GM12892 (cell line): Measurements from ENCODE around the gene RXRA.

Source experiments
- DNase-seq: peaks from one replicate; pipeline ENCODE4 v3.0.0; 2011; ENCODE audit not compliant: insufficient read length
- FAIRE-seq: peaks from 2 replicates; lab custom pipeline; 2011; peaks lifted over from hg19 to GRCh38; lab: Jason Lieb, UNC
- POLR2A ChIP-seq: IDR thresholded peaks from 2 replicates; pipeline ENCODE4 v1.6.1; 2011; ENCODE audit warnings: low read depth, low read length, control low read depth
- POLR2AphosphoS5 ChIP-seq: IDR thresholded peaks from 2 replicates; pipeline ENCODE4 v1.6.1; 2011; ENCODE audit warnings: low read depth, low read length, control low read depth
- TAF1 ChIP-seq: IDR thresholded peaks from 2 replicates; pipeline ENCODE4 v1.6.1; 2011; ENCODE audit warnings: low read depth, mild to moderate bottlenecking, control low read depth, low read length, borderline replicate concordance

Gene RXRA

GRCh38 chr9:134338394-134339182 lies 12.3 kb downstream of the RXRA start:
- FAIRE-seq = no peak
- TF ChIP-seq TAF1 (no peak), POLR2AphosphoS5 (no peak), POLR2A (no peak)

DNA sequence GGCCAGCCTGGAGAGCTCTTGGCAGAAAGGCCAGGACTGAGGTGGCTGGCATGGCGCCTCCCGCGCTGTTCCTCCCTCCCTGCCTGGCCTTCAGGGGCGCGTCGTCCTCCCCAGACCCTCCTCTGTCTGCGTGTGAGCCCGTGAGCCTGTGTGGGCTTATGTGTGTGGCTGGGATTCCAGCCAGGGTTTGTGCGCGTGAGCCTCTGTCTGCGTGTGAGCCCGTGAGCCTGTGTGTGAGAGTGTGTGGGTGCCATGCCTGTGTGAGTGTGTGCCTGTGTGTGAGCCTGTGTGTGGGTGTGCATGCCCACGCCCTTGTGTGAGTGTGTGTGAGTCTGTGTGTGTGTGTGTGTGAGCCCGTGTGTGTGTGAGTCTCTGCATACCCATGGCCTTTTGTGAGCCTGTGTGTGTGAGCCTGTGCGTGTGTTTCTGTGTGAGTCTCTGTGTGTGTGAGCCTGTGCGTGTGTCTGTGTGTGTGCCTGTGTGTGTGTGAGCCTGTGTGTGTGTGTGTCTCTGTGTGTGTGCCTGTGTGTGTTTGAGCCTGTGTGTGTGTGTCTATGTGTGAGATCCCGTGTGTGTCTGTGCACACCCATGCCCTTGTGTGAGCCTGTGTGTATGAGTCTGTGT lies 13.0 kb downstream of the RXRA start:
- no peak for FAIRE-seq
- no peak for TF ChIP-seq TAF1
- TF ChIP-seq POLR2A = no peak
- TF ChIP-seq POLR2AphosphoS5 = no peak
- DNase-seq = no peak

More at GRCh38 chr9:134338394-134339182, 12.3 kb downstream of the RXRA start:
- no peak for DNase-seq

DNA sequence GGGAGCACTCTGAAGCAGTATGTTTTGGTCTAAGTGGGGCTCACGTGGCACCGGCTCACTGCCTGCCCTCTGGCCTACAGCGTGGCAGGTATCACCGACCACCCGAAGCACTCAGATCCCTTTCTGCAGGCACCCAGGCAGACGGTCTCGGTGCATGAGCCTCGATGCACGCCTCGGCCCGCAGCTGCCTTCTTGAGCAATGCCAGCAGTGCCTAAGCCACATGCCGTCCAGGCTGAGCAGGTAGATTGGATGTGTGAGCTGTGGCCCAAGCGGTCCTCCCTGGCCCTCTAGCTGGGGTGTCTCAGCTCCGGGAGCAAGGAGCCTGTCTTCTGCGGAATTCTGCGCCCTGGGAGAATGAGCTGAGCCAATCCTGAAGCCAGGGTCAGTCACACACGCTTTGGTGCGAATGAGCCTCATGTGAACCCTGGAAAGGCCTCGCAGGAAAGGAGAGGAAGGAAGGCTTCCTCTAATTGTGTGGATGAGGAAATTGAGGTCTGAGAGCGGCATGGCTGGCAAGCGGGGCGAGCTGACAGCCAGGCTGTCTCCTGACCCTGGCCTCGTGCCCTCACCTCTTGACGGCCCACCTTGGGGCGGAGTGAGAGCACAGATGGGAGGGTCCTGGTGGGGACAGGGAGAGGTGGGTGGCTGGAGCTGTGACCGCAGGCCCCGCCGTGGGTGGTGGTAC lies 14.4 kb downstream of the RXRA start:
- TF ChIP-seq POLR2AphosphoS5 (no peak), POLR2A (no peak), TAF1 (no peak)
- no peak for FAIRE-seq
- DNase-seq = no peak

- TF ChIP-seq TAF1 (no peak), POLR2A (no peak), POLR2AphosphoS5 (no peak)
- DNase-seq = no peak
- no peak for FAIRE-seq
These were observed 15.1 kb downstream of the RXRA start for GRCh38 chr9:134341306-134341705.

GRCh38 chr9:134341929-134342745 lies 15.9 kb downstream of the RXRA start:
- FAIRE-seq (no peak), DNase-seq (no peak)
- no peak for TF ChIP-seq TAF1
- no peak for TF ChIP-seq POLR2AphosphoS5
- TF ChIP-seq POLR2A = no peak

GRCh38 chr9:134342746-134343115 lies 16.5 kb downstream of the RXRA start:
- DNase-seq = no peak
- FAIRE-seq = no peak
- TF ChIP-seq POLR2A = no peak
- no peak for TF ChIP-seq TAF1
- TF ChIP-seq POLR2AphosphoS5 = no peak

- DNase-seq (no peak), FAIRE-seq (no peak)
- TF ChIP-seq POLR2A (no peak), TAF1 (no peak), POLR2AphosphoS5 (no peak)
These were observed 17.4 kb downstream of the RXRA start for GRCh38 chr9:134343637-134344036.

- TF ChIP-seq TAF1 (no peak), POLR2A (no peak), POLR2AphosphoS5 (no peak)
- FAIRE-seq (no peak), DNase-seq (no peak)
These were observed 18.0 kb downstream of the RXRA start for GRCh38 chr9:134344068-134344799.

- no peak for FAIRE-seq
- TF ChIP-seq POLR2AphosphoS5 (no peak), POLR2A (no peak), TAF1 (no peak)
- no peak for DNase-seq
These were observed 18.6 kb downstream of the RXRA start for GRCh38 chr9:134344800-134345310.

- FAIRE-seq (no peak), DNase-seq (no peak)
- no peak for TF ChIP-seq TAF1
- no peak for TF ChIP-seq POLR2AphosphoS5
- no peak for TF ChIP-seq POLR2A
These were observed 19.5 kb downstream of the RXRA start for GRCh38 chr9:134345737-134346136.

GRCh38 chr9:134346151-134346550 lies 19.9 kb downstream of the RXRA start:
- FAIRE-seq = no peak
- DNase-seq = no peak
- no peak for TF ChIP-seq TAF1
- TF ChIP-seq POLR2AphosphoS5 = no peak
- no peak for TF ChIP-seq POLR2A

- TF ChIP-seq TAF1 (no peak), POLR2A (no peak), POLR2AphosphoS5 (no peak)
- FAIRE-seq = no peak
These were observed 20.8 kb downstream of the RXRA start for GRCh38 chr9:134346840-134347583.

More at GRCh38 chr9:134346840-134347583, 20.8 kb downstream of the RXRA start:
- no peak for DNase-seq
